SK-N-SH treated with all-trans-retinoic acid at 6 μM for 48 hours (cell line): ENCODE results near the gene A3GALT2.
A peak's percentile ranks its signal among the peaks of the same experiment; 100 is the strongest.

Source experiments
- ATAC-seq: fragments of 200-7000 bp; cut with Tn5 transposase; 3 replicates; pipeline ENCODE4 v1.9.1; 2020; ENCODE audit warnings: mild to moderate bottlenecking, moderate library complexity
- ARNTL ChIP-seq: fragments of 450-650 bp; formaldehyde crosslinking; IDR thresholded peaks from 2 replicates; pipeline ENCODE4 v1.5.0; 2020; ENCODE audit warnings: low read depth, mild to moderate bottlenecking, moderate library complexity, borderline replicate concordance
- BACH2 ChIP-seq: fragments of 250-450 bp; sonication (Bioruptor Pico); IDR thresholded peaks from 2 replicates; pipeline ENCODE4 v1.9.0; 2021; ENCODE audit warnings: mild to moderate bottlenecking, borderline replicate concordance
- ESRRG ChIP-seq: fragments of 250-450 bp; sonication (Bioruptor Pico); IDR thresholded peaks from 2 replicates; pipeline ENCODE4 v1.6.1; 2021; ENCODE audit warnings: mild to moderate bottlenecking
- GLIS3 ChIP-seq: fragments of 250-450 bp; sonication (Bioruptor Pico); IDR thresholded peaks from 2 replicates; pipeline ENCODE4 v1.5.0; 2020; ENCODE audit warnings: mild to moderate bottlenecking, moderate library complexity
- ISL1 ChIP-seq: fragments of 250-450 bp; sonication (Bioruptor Pico); IDR thresholded peaks from 2 replicates; pipeline ENCODE4 v2.1.2; 2022; ENCODE audit warnings: mild to moderate bottlenecking, moderate library complexity
- OSR1 ChIP-seq: fragments of 250-450 bp; sonication (Bioruptor Pico); IDR thresholded peaks from 2 replicates; pipeline ENCODE4 v1.8.0; 2022; ENCODE audit warnings: moderate library complexity, mild to moderate bottlenecking, inconsistent platforms
- PPARA ChIP-seq: fragments of 250-450 bp; sonication (Bioruptor Pico); IDR thresholded peaks from 2 replicates; pipeline ENCODE4 v1.5.0; 2020; ENCODE audit warnings: mild to moderate bottlenecking, borderline replicate concordance
- RARB ChIP-seq: fragments of 250-450 bp; sonication (Bioruptor Pico); IDR thresholded peaks from 2 replicates; pipeline ENCODE4 v1.8.0; 2021; ENCODE audit warnings: mild to moderate bottlenecking, moderate library complexity
- SNAI2 ChIP-seq: fragments of 250-450 bp; sonication (Bioruptor Pico); IDR thresholded peaks from 2 replicates; pipeline ENCODE4 v1.5.0; 2020; ENCODE audit warnings: mild to moderate bottlenecking, moderate library complexity
- TCF4 ChIP-seq: fragments of 250-450 bp; sonication (Bioruptor Pico); IDR thresholded peaks from 2 replicates; pipeline ENCODE4 v1.8.0; 2021; ENCODE audit warnings: mild to moderate bottlenecking, moderate library complexity, borderline replicate concordance
- TOX ChIP-seq: fragments of 250-450 bp; sonication (Bioruptor Pico); IDR thresholded peaks from 2 replicates; pipeline ENCODE4 v1.8.0; 2021; ENCODE audit warnings: mild to moderate bottlenecking, moderate library complexity, borderline replicate concordance
- ZFP3 ChIP-seq: fragments of 250-450 bp; sonication (Bioruptor Pico); IDR thresholded peaks from 2 replicates; pipeline ENCODE4 v1.5.0; 2020; ENCODE audit warnings: mild to moderate bottlenecking, moderate library complexity
- ZFP30 ChIP-seq: fragments of 450-650 bp; formaldehyde crosslinking; IDR thresholded peaks from 2 replicates; pipeline ENCODE4 v1.5.0; 2022; ENCODE audit warnings: mild to moderate bottlenecking, moderate library complexity
- ZNF565 ChIP-seq: fragments of 450-650 bp; formaldehyde crosslinking; conservative IDR thresholded peaks from 2 replicates; pipeline ENCODE4 v1.5.0; 2020; ENCODE audit warnings: low read depth, mild to moderate bottlenecking, moderate library complexity
- ZNF70 ChIP-seq: fragments of 450-650 bp; formaldehyde crosslinking; IDR thresholded peaks from 2 replicates; pipeline ENCODE4 v1.5.0; 2020; ENCODE audit warnings: mild to moderate bottlenecking, moderate library complexity
- ZNF8 ChIP-seq: fragments of 450-650 bp; formaldehyde crosslinking; IDR thresholded peaks from 2 replicates; pipeline ENCODE4 v1.5.0; 2020; ENCODE audit warnings: mild to moderate bottlenecking, moderate library complexity
- TF ChIP-seq, protein P1 (sequence below): fragments of 250-450 bp; sonication (Bioruptor Pico); IDR thresholded peaks from 2 replicates; pipeline ENCODE4 v1.5.1; 2020; ENCODE audit warnings: low read depth, mild to moderate bottlenecking, moderate library complexity
- TF ChIP-seq, protein P2 (sequence below): fragments of 250-450 bp; sonication (Bioruptor Pico); IDR thresholded peaks from 2 replicates; pipeline ENCODE4 v1.5.0; 2020; ENCODE audit warnings: mild to moderate bottlenecking, moderate library complexity
- TF ChIP-seq, protein P3 (sequence below): fragments of 250-450 bp; sonication (Bioruptor Pico); IDR thresholded peaks from 2 replicates; pipeline ENCODE4 v1.5.1; 2021; ENCODE audit warnings: mild to moderate bottlenecking, moderate library complexity

A3GALT2 gene

DNA sequence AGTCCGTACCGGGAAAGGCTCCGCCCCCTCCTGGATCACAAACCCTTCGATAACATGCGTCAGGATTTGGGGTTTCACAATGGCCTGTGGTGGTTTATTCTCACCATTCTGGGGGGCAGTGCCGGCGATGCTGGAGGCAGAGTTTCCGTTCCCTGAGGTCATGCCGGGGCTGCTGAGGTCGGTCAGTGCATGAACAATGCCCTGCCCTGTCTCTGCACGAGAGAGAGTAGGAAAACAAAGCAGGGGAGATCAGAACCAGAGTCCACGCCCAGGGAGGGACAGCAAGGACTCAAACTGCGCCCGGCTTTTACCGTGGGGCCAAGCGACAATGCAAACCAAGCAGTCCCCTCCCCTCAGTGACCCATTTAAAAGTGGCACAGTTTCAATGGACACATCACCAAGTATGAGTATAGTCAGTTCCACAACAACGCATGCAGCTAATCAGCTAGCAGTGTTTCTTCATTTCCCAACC, 13.2 kb upstream of the A3GALT2 start:
- TF ChIP-seq SNAI2 (no peak), ESRRG (CRISPR knock-in tag) (no peak), ZNF565 (CRISPR knock-in tag) (no peak)
- TF ChIP-seq, protein P1, sequence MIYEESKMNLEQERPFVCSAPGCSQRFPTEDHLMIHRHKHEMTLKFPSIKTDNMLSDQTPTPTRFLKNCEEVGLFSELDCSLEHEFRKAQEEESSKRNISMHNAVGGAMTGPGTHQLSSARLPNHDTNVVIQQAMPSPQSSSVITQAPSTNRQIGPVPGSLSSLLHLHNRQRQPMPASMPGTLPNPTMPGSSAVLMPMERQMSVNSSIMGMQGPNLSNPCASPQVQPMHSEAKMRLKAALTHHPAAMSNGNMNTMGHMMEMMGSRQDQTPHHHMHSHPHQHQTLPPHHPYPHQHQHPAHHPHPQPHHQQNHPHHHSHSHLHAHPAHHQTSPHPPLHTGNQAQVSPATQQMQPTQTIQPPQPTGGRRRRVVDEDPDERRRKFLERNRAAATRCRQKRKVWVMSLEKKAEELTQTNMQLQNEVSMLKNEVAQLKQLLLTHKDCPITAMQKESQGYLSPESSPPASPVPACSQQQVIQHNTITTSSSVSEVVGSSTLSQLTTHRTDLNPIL (CRISPR knock-in tag), result no peak
- ATAC-seq, result no peak

DNA sequence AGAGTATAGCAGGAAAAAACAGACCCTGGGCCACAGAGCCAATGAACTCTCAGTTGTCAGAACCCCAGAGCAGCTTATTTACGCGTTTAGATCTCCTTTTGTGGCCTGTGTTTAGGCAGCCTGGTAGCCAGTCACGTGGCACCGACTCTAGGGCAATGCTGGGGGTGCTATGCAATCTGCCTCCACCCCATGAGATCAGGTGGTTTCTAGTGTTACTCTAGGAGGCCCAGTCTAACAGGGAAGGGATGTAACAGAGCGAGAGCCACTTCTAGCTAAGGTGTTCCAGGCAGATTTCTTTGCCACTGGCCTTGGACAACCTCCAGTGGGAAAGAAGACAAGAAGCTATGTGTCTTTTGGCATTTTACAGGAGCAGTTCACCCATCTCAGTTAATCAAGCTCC, 12.0 kb upstream of the A3GALT2 start:
- no peak for ATAC-seq
- TF ChIP-seq, protein P2, sequence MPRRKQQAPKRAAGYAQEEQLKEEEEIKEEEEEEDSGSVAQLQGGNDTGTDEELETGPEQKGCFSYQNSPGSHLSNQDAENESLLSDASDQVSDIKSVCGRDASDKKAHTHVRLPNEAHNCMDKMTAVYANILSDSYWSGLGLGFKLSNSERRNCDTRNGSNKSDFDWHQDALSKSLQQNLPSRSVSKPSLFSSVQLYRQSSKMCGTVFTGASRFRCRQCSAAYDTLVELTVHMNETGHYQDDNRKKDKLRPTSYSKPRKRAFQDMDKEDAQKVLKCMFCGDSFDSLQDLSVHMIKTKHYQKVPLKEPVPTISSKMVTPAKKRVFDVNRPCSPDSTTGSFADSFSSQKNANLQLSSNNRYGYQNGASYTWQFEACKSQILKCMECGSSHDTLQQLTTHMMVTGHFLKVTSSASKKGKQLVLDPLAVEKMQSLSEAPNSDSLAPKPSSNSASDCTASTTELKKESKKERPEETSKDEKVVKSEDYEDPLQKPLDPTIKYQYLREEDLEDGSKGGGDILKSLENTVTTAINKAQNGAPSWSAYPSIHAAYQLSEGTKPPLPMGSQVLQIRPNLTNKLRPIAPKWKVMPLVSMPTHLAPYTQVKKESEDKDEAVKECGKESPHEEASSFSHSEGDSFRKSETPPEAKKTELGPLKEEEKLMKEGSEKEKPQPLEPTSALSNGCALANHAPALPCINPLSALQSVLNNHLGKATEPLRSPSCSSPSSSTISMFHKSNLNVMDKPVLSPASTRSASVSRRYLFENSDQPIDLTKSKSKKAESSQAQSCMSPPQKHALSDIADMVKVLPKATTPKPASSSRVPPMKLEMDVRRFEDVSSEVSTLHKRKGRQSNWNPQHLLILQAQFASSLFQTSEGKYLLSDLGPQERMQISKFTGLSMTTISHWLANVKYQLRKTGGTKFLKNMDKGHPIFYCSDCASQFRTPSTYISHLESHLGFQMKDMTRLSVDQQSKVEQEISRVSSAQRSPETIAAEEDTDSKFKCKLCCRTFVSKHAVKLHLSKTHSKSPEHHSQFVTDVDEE (CRISPR knock-in tag), result no peak
- no peak for TF ChIP-seq ISL1 (CRISPR knock-in tag)
- no peak for TF ChIP-seq ZFP30 (CRISPR knock-in tag)
- TF ChIP-seq ZNF565 (CRISPR knock-in tag), result no peak
- no peak for TF ChIP-seq RARB (CRISPR knock-in tag)
- TF ChIP-seq, protein P3, sequence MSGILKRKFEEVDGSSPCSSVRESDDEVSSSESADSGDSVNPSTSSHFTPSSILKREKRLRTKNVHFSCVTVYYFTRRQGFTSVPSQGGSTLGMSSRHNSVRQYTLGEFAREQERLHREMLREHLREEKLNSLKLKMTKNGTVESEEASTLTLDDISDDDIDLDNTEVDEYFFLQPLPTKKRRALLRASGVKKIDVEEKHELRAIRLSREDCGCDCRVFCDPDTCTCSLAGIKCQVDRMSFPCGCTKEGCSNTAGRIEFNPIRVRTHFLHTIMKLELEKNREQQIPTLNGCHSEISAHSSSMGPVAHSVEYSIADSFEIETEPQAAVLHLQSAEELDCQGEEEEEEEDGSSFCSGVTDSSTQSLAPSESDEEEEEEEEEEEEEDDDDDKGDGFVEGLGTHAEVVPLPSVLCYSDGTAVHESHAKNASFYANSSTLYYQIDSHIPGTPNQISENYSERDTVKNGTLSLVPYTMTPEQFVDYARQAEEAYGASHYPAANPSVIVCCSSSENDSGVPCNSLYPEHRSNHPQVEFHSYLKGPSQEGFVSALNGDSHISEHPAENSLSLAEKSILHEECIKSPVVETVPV (CRISPR knock-in tag), result no peak
- no peak for TF ChIP-seq ARNTL (CRISPR knock-in tag)
- TF ChIP-seq TCF4 (CRISPR knock-in tag), result no peak
- no peak for TF ChIP-seq SNAI2
- no peak for TF ChIP-seq ZNF70

DNA sequence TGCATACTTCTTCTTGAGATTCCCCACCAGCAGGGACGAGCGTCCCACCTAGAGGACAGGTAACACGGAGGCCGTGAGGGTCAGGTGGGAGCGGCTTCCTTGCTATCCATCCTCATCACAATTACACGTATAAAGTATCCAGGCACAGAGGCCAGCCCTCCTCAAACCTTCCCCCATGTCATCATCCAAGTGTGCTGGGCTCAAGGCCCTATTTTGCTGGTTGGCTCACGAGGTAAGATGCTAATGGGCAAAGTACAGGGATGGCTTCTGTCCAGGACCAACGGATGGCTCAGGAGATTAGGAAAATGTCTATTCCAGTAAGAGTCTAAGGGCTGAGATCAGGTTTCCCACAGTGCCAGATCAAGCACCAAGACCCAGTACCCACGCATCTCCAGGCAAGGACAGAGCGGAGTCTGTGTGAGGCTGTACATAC, 11.5 kb upstream of the A3GALT2 start:
- TF ChIP-seq ZFP3 (CRISPR knock-in tag) (no peak), ISL1 (CRISPR knock-in tag) (peak; percentile 37; the same call in 1 of the 2 replicates)
- peak; percentile 39 for ATAC-seq

DNA sequence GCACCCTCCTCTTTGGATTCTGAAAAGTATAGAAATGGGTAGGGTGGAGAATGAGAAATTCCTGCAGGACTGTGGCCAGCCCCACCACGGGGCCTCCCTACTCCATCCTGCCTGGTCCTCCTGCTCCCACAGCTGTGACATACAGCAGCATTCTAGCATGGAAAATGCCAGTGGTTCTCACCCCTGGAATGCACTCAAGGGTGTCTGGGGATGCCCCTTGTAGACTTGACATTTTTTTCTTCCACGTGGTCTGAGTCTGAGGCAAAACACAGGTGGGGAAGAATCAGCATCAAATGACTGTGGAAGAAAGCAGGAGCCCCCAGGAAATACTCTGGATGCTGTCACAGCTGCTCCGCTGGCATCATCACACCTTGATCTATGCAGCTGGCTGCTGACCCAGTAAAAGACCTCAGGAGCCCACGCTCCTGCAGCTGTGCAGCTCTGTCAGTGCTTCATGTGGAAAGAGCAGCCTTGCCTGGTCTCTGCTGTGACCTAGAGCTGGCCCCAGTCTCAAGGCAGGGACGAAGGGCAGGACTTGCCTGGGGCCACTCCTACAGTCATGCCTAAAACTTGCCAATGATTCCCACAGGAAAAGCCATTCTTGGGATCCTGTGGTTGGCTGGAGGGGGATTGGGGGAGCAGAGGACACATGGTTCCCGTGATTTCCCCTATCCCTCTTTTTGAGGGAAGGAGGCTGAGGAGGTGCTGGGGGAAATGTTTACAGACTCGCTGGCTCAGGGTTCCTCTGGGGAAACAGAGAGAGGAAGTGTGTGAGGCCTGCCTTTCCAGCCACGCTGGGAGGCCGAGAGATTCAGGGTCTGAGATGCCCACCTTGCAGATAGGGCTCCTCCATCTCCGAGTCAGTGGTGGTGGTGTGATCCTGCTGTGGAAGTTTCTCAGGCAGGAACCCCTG, 10.8 kb upstream of the A3GALT2 start:
- ATAC-seq, result no peak

More for the DNA sequence above, 10.8 kb upstream of the A3GALT2 start:
- TF ChIP-seq OSR1 (CRISPR knock-in tag) (no peak), ZNF565 (CRISPR knock-in tag) (no peak), ARNTL (CRISPR knock-in tag) (no peak), ZNF70 (no peak), ZFP3 (CRISPR knock-in tag) (no peak), BACH2 (CRISPR knock-in tag) (no peak), GLIS3 (CRISPR knock-in tag) (no peak), ISL1 (CRISPR knock-in tag) (no peak), RARB (CRISPR knock-in tag) (no peak), PPARA (CRISPR knock-in tag) (no peak), ZNF8 (CRISPR knock-in tag) (no peak), TCF4 (CRISPR knock-in tag) (no peak), TOX (no peak), ESRRG (CRISPR knock-in tag) (no peak)
- TF ChIP-seq, protein P2 (CRISPR knock-in tag), result no peak
- TF ChIP-seq, all 23 proteins: peak for 0
